ENCODE data around the gene SEBOX. TPM values are rescaled to one million over a fixed set of nuclear protein-coding genes. Genes with fewer than 3 reads are reported as not detected.

SEBOX gene
- total and polyA plus RNA-seq, 2 of the 8 experiments (the other 6 are each of a cell fraction or from before 2014, with no cell fraction given) = not detected

GRCh38 chr17:28399808-28400207 lies 34.8 kb upstream of the SEBOX start (continued):
- TF ChIP-seq YY1 (IDR thresholded peaks at IDR 0.05; ENCODE audit: low read depth, low read length) = no peak
